Kidney (tissue), 14 donors: ENCODE data around the gene CLDN22. TPM values are rescaled to one million over a fixed set of nuclear protein-coding genes. Genes with fewer than 3 reads are reported as not detected.
A peak's percentile ranks its signal among the peaks of the same experiment; 100 is the strongest.

Experiments
- DNase-seq, 5 donors: peaks; one replicate each; pipeline ENCODE4 v3.0.0-alpha.2; 2013 to 2020
- FAIRE-seq: peaks from 2 replicates; lab custom pipeline; 2012; peaks lifted over from hg19 to GRCh38; lab: Jason Lieb, UNC
- H3K27ac ChIP-seq, 2 donors: one replicate each; pipeline ENCODE4 v1.7.0; 2013; ENCODE audit warnings: low read depth in 2 of 2, low read length in 2 of 2, inconsistent platforms in 1 of 2
- H3K27me3 ChIP-seq: one replicate; pipeline ENCODE4 v1.7.1; 2013; ENCODE audit warnings: low read length, inconsistent platforms; ENCODE audit not compliant: control insufficient read depth, insufficient read depth
- H3K36me3 ChIP-seq, 3 donors: one replicate each; pipeline versions ENCODE4 v1.7.0 to v1.7.1; 2013; ENCODE audit warnings: low read length in 3 of 3, control low read depth in 1 of 3, inconsistent platforms in 1 of 3; ENCODE audit not compliant: insufficient read depth in 3 of 3, control insufficient read depth in 2 of 3
- H3K4me1 ChIP-seq, 3 donors: one replicate each; pipeline versions ENCODE4 v1.7.0 to v1.7.1; 2013; ENCODE audit warnings: low read length in 3 of 3, inconsistent platforms in 1 of 3, low read depth in 1 of 3; ENCODE audit not compliant: control insufficient read depth in 2 of 3, insufficient read depth in 2 of 3
- H3K4me3 ChIP-seq, 3 donors: one replicate each; pipeline versions ENCODE4 v1.7.0 to v1.8.1; 2013; ENCODE audit warnings: low read length in 3 of 3, control low read depth in 1 of 3, inconsistent platforms in 1 of 3
- H3K9ac ChIP-seq, 3 donors: one replicate each; pipeline versions ENCODE4 v1.7.0 to v1.7.1; 2013; ENCODE audit warnings: low read length in 3 of 3, control low read depth in 1 of 3, inconsistent platforms in 1 of 3
- H3K9me3 ChIP-seq, 3 donors: one replicate each; pipeline versions ENCODE4 v1.7.0 to v1.7.1; 2013; ENCODE audit warnings: low read length in 3 of 3, control low read depth in 1 of 3, inconsistent platforms in 1 of 3; ENCODE audit not compliant: control insufficient read depth in 2 of 3, insufficient read depth in 1 of 3
- CTCF ChIP-seq: IDR thresholded peaks from 3 replicates; pipeline ENCODE4 v1.5.1; 2012; ENCODE audit warnings: mild to moderate bottlenecking, moderate library complexity, borderline replicate concordance; ENCODE audit not compliant: insufficient read depth; ENCODE audit errors: extremely low read depth
- intact Hi-C: fragments of 100-400 bp; cut with DNase I; formaldehyde crosslinking; loops from one replicate; pipeline ENCODE4 v1.11.1; 2022
- polyA plus RNA-seq: library from polyadenylated mRNA; stranded (reverse); fragments of 350-450 nt; fragmentation: Illumina TruSeq; extraction: RNeasy Lipid Tissue Mini Kit (QIAGEN cat#74804); gene quantifications from one replicate; pipeline ENCODE4 v1.2.3, GENCODE V29; 2014; ENCODE audit warnings: low read depth, low replicate concordance; ENCODE audit not compliant: insufficient read depth
- total RNA-seq: library from RNA; stranded (reverse); fragmentation: NEBNext Ultra II Directional; extraction: Animal tissue kit (Norgen Biotek cat#: 25700); gene quantifications from one replicate; pipeline ENCODE4 v1.2.1, GENCODE V29; 2021
- donor health status: control.
- donor health status: control.
- donor health status: control.
- donor health status: control.
- donor health status: control.
- donor health status: DM: yes; HTN: yes; CAD: no.
- donor health status: Normal renal cell carcinoma (clear cell type).

The CLDN22 gene
- total and polyA plus RNA-seq, 2 donors from 2014 or later, result 0.39 TPM; not detected in 1

GRCh38 chr4:183285886-183286285, 34.2 kb downstream of the CLDN22 start:
- peak overlapping the region; percentile 4 to 71 for H3K27ac ChIP-seq
- DNase-seq, result no peak
- no peak overlapping the region for H3K9ac ChIP-seq
- H3K4me1 ChIP-seq, result peaks cover 3 to 23% (median 3%) of the 10 kb centered on the region in 3 donors
- H3K4me3 ChIP-seq, result no peak overlapping the region
- intact Hi-C loops, result no loop called here
- no peaks in the 10 kb centered on the region for H3K9me3 ChIP-seq
- TF ChIP-seq CTCF, result no peak
- peaks cover 6 to 39% (median 13%) of the 10 kb centered on the region in 3 donors for H3K36me3 ChIP-seq
- FAIRE-seq, result no peak
- H3K27me3 ChIP-seq, result no peaks in the 10 kb centered on the region

- no peak for TF ChIP-seq CTCF
- no peaks in the 10 kb centered on the region for H3K9me3 ChIP-seq
- no peak for FAIRE-seq
- H3K4me3 ChIP-seq, result no peak overlapping the region
- H3K27ac ChIP-seq, result no peak overlapping the region
- intact Hi-C loops, result no loop called here
- no peak overlapping the region for H3K9ac ChIP-seq
- DNase-seq, result peak in 2 of 5 donors; percentile 36 to 85
- no peaks in the 10 kb centered on the region for H3K27me3 ChIP-seq
- H3K36me3 ChIP-seq, result peaks cover 6 to 39% (median 13%) of the 10 kb centered on the region in 3 donors
- peaks cover 3 to 23% (median 3%) of the 10 kb centered on the region in 3 donors for H3K4me1 ChIP-seq
These were observed 35.1 kb downstream of the CLDN22 start for GRCh38 chr4:183284965-183285364.

DNA sequence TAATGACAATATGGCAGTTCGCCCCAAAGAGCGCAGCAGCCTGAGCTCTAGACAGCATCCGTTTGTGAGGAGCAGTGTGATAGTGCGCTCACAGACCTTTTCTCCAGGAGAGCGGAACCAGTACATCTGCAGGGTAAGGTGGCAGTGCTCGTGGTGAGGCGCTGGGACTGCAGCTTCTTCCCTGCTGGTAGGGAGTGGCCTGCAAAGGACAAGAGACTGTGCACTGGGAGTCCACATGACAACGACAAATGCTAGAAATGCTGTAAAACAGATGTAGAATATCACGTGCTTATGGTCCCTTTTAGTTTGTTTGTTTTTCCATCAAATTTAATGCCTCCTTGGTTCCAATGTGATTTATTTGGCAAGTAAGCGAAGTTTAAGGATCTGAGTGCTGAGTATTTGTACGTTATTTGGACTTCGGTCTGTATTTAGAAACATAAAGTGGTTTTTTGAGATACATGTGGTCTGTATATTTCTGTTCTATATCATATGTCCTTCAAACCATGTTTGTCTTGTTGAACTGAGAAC, 35.8 kb downstream of the CLDN22 start:
- peak overlapping the region in 1 of 3 donors; percentile 7 for H3K4me3 ChIP-seq
- FAIRE-seq (no peak), DNase-seq (peak in 2 of 5 donors; percentile 68 to 85)
- H3K4me1 ChIP-seq, result peaks cover 3 to 23% (median 3%) of the 10 kb centered on the region in 3 donors
- no peak overlapping the region for H3K9ac ChIP-seq
- H3K27ac ChIP-seq, result no peak overlapping the region
- intact Hi-C loops, result no loop called here
- no peaks in the 10 kb centered on the region for H3K27me3 ChIP-seq
- H3K9me3 ChIP-seq, result no peaks in the 10 kb centered on the region
- no peak for TF ChIP-seq CTCF
- H3K36me3 ChIP-seq, result peaks cover 6 to 37% (median 13%) of the 10 kb centered on the region in 3 donors
